GM13976 (cell line): Measurements from ENCODE around the gene ZNF565.

Experiments used
- DNase-seq: peaks from one replicate; pipeline ENCODE4 v3.0.0; 2012; ENCODE audit warnings: low spot score
- CTCF ChIP-seq: IDR thresholded peaks from 2 replicates; pipeline ENCODE4 v1.5.1; 2012; ENCODE audit warnings: borderline replicate concordance, mild to moderate bottlenecking; ENCODE audit not compliant: insufficient read depth; ENCODE audit errors: extremely low read depth, missing control alignments, control extremely low read depth
- in situ Hi-C: fragments of 300-500 bp; cut with MboI; formaldehyde crosslinking; loops from one replicate; pipeline ENCODE4 v1.12.0; 2022; ENCODE audit warnings: low sequenced_read_pairs, mixed read lengths, inconsistent platforms; ENCODE audit not compliant: unreplicated experiment

ZNF565 gene

DNA sequence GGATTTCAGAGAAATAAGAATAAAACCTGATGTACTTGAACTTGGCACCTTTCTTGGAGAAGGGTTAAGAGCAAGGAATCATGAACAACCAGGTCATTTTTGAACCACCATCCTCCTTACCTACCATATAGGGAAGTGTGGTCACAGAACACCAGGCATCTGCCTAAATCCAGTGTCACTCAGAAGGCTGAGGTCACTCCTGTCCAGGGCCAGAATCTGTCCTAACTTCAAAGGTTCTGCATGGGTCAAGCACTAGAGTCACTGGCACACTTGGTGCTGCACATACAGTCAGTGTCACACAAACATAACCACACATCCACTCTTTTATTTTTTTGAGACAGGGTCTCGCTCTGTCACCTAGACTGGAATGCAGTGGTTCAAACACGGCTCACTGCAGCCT is 1.6 kb downstream of the ZNF565 start:
- no peak for DNase-seq
- TF ChIP-seq CTCF, result no peak
- in situ Hi-C loops, result loop anchor here (25.0 kb wide), 1 partner anchor 274 kb away; the partner anchor contains the start of gene ZNF566

- TF ChIP-seq CTCF, result no peak
- no peak for DNase-seq
- in situ Hi-C loops, result loop anchor here (25.0 kb wide), 1 partner anchor 277 kb away; the partner anchor contains the start of gene ZNF566
These were observed 4.0 kb downstream of the ZNF565 start for GRCh38 chr19:36210497-36210896.

- in situ Hi-C loops, result loop anchor here (25.0 kb wide), 1 partner anchor 278 kb away; the partner anchor contains the start of gene ZNF566
- no peak for DNase-seq
- TF ChIP-seq CTCF, result no peak
These were observed 5.1 kb downstream of the ZNF565 start for GRCh38 chr19:36209372-36209771.

GRCh38 chr19:36207605-36208252 is 6.7 kb downstream of the ZNF565 start:
- no peak for TF ChIP-seq CTCF
- DNase-seq, result peak; percentile 60
- in situ Hi-C loops, result loop anchor here (25.0 kb wide), 1 partner anchor 280 kb away; the partner anchor contains the start of gene ZNF566

- TF ChIP-seq CTCF, result no peak
- no peak for DNase-seq
- in situ Hi-C loops, result loop anchor here (25.0 kb wide), 1 partner anchor 284 kb away; the partner anchor contains the start of gene ZNF566
These were observed 11.2 kb downstream of the ZNF565 start for GRCh38 chr19:36203293-36203692.

- in situ Hi-C loops, result loop anchor here (25.0 kb wide), 1 partner anchor 286 kb away; the partner anchor contains the start of gene ZNF566
- TF ChIP-seq CTCF, result no peak
These were observed 12.8 kb downstream of the ZNF565 start for GRCh38 chr19:36201684-36202083.

DNA sequence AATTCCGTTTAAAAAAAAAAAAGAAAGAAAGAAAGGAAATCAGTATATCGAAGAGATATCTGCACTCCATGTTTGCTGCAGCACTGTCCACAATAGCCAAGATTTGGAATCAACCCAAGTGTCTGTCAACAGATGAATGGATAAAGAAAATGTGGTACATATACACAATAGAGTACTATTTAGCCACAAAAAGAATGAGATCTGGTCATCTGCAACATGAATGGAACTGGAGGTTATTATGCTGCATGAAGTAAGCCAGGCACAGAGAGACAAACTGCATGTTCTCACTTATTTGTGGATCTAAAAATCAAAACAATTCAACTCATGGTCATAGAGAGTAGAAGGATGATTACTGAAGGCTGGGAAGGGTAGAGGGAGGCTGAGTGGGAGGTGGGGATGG is 16.3 kb downstream of the ZNF565 start:
- in situ Hi-C loops, result no loop called here
- no peak for TF ChIP-seq CTCF
- DNase-seq, result no peak

More at GRCh38 chr19:36201684-36202083, 12.8 kb downstream of the ZNF565 start:
- DNase-seq, result no peak
